Activated CD4-positive, alpha-beta T cell treated with anti-CD3 and anti-CD28 coated beads, Interleukin-2, amount 10 ng/mL, durations not matched to agents 7 days and 5 days (primary cell): Measurements from ENCODE around the gene NPTXR. TPM values are rescaled to one million over a fixed set of nuclear protein-coding genes. Genes with fewer than 3 reads are reported as not detected.
A peak's percentile ranks its signal among the peaks of the same experiment; 100 is the strongest.

Source experiments
- CTCF ChIA-PET: fragments of 350-600 bp; sonication (Branson Sonifier 250); formaldehyde crosslinking; loops from one replicate; lab custom pipeline; 2021; ENCODE audit warnings: antibody characterized with exemption; lab: Charles Lee
- POLR2A ChIA-PET: fragments of 350-600 bp; sonication (Branson Sonifier 250); formaldehyde crosslinking; loops from one replicate; lab custom pipeline; 2021; ENCODE audit warnings: antibody characterized with exemption; lab: Charles Lee
- DNase-seq: peaks from one replicate; pipeline ENCODE4 v3.0.0-alpha.2; 2020
- H3K27ac Mint-ChIP-seq: one replicate; pipeline ENCODE4 v1.8.0; 2021; ENCODE audit warnings: mild to moderate bottlenecking, moderate library complexity, mixed read lengths
- H3K27me3 Mint-ChIP-seq: one replicate; pipeline ENCODE4 v1.8.0; 2021; ENCODE audit warnings: mixed read lengths
- H3K36me3 Mint-ChIP-seq: one replicate; pipeline ENCODE4 v1.8.0; 2021; ENCODE audit warnings: low read depth, mixed read lengths
- H3K4me1 Mint-ChIP-seq: one replicate; pipeline ENCODE4 v1.8.0; 2021; ENCODE audit warnings: mixed read lengths
- H3K4me3 Mint-ChIP-seq: one replicate; pipeline ENCODE4 v1.8.0; 2021; ENCODE audit warnings: mild to moderate bottlenecking, moderate library complexity, mixed read lengths
- H3K9me3 Mint-ChIP-seq: one replicate; pipeline ENCODE4 v1.8.0; 2021; ENCODE audit warnings: mixed read lengths
- total RNA-seq, 2 experiments: library from RNA; stranded (reverse); gene quantifications; one replicate each; pipeline ENCODE4 v1.2.3, GENCODE V29; 2021

Gene NPTXR
- total RNA-seq, 2 experiments from 2014 or later: 1.1 to 1.2 TPM

- H3K4me1 Mint-ChIP-seq: no peaks in the 10 kb centered on the region
- no peaks in the 10 kb centered on the region for H3K9me3 Mint-ChIP-seq
- ChIA-PET POLR2A (no interaction called here), CTCF (interaction anchor here (0.6 kb wide), 1 partner anchor 15 kb away, joined by 3 read pairs; no protein-coding TSS in a partner anchor)
- H3K27me3 Mint-ChIP-seq: no peaks in the 10 kb centered on the region
- no peak overlapping the region for H3K27ac Mint-ChIP-seq
- no peaks in the 10 kb centered on the region for H3K36me3 Mint-ChIP-seq
- DNase-seq: no peak
- H3K4me3 Mint-ChIP-seq: no peak overlapping the region
These were observed 11.5 kb downstream of the NPTXR start for GRCh38 chr22:38832005-38832978.

GRCh38 chr22:38831166-38831945, 12.5 kb downstream of the NPTXR start:
- no peak for DNase-seq
- POLR2A ChIA-PET: no interaction called here
- no peaks in the 10 kb centered on the region for H3K36me3 Mint-ChIP-seq
- CTCF ChIA-PET: interaction anchor here (0.6 kb wide), 1 partner anchor 14 kb away, joined by 3 read pairs; no protein-coding TSS in a partner anchor
- H3K27ac Mint-ChIP-seq: no peak overlapping the region
- no peaks in the 10 kb centered on the region for H3K9me3 Mint-ChIP-seq
- no peaks in the 10 kb centered on the region for H3K27me3 Mint-ChIP-seq
- no peak overlapping the region for H3K4me3 Mint-ChIP-seq
- H3K4me1 Mint-ChIP-seq: no peaks in the 10 kb centered on the region

GRCh38 chr22:38830845-38831108, 13.1 kb downstream of the NPTXR start:
- POLR2A ChIA-PET: no interaction called here
- Mint-ChIP-seq H3K4me1 (no peaks in the 10 kb centered on the region), H3K27me3 (no peaks in the 10 kb centered on the region), H3K9me3 (no peaks in the 10 kb centered on the region), H3K27ac (no peak overlapping the region), H3K36me3 (no peaks in the 10 kb centered on the region), H3K4me3 (no peak overlapping the region)
- no peak for DNase-seq
- CTCF ChIA-PET: no interaction called here

GRCh38 chr22:38830026-38830844, 13.6 kb downstream of the NPTXR start:
- CTCF ChIA-PET: no interaction called here
- Mint-ChIP-seq H3K27ac (no peak overlapping the region), H3K4me3 (no peak overlapping the region)

GRCh38 chr22:38829485-38829884, 14.3 kb downstream of the NPTXR start:
- no peaks in the 10 kb centered on the region for H3K36me3 Mint-ChIP-seq
- H3K4me3 Mint-ChIP-seq: no peak overlapping the region
- POLR2A ChIA-PET: no interaction called here
- DNase-seq: no peak
- no peak overlapping the region for H3K27ac Mint-ChIP-seq
- CTCF ChIA-PET: interaction anchor here (1.0 kb wide), 1 partner anchor 28 kb away, joined by 3 read pairs; no protein-coding TSS in a partner anchor
- H3K9me3 Mint-ChIP-seq: no peaks in the 10 kb centered on the region
- no peaks in the 10 kb centered on the region for H3K4me1 Mint-ChIP-seq
- no peaks in the 10 kb centered on the region for H3K27me3 Mint-ChIP-seq

More at GRCh38 chr22:38830026-38830844, 13.6 kb downstream of the NPTXR start:
- DNase-seq: no peak
- no peaks in the 10 kb centered on the region for H3K9me3 Mint-ChIP-seq
- POLR2A ChIA-PET: no interaction called here
- no peaks in the 10 kb centered on the region for H3K36me3 Mint-ChIP-seq
- H3K27me3 Mint-ChIP-seq: no peaks in the 10 kb centered on the region
- H3K4me1 Mint-ChIP-seq: no peaks in the 10 kb centered on the region

- H3K27me3 Mint-ChIP-seq: no peaks in the 10 kb centered on the region
- no peak overlapping the region for H3K4me3 Mint-ChIP-seq
- CTCF ChIA-PET: interaction anchor here (1.0 to 1.4 kb wide), 3 partner anchors 9 to 43 kb away, joined by 3 to 5 read pairs (median 3); partner anchors contain the start of gene CBX6
- H3K4me1 Mint-ChIP-seq: no peaks in the 10 kb centered on the region
- DNase-seq: no peak
- H3K36me3 Mint-ChIP-seq: no peaks in the 10 kb centered on the region
- no peaks in the 10 kb centered on the region for H3K9me3 Mint-ChIP-seq
- H3K27ac Mint-ChIP-seq: no peak overlapping the region
- POLR2A ChIA-PET: no interaction called here
These were observed 15.1 kb downstream of the NPTXR start for GRCh38 chr22:38828616-38829205.

GRCh38 chr22:38828191-38828590, 15.6 kb downstream of the NPTXR start:
- Mint-ChIP-seq H3K27me3 (no peaks in the 10 kb centered on the region), H3K36me3 (no peaks in the 10 kb centered on the region), H3K27ac (peak overlapping the region; percentile 9), H3K4me3 (no peak overlapping the region), H3K9me3 (no peaks in the 10 kb centered on the region), H3K4me1 (no peaks in the 10 kb centered on the region)
- CTCF ChIA-PET: interaction anchor here (1.0 to 1.4 kb wide), 3 partner anchors 8 to 44 kb away, joined by 3 to 5 read pairs (median 3); partner anchors contain the start of gene CBX6
- DNase-seq: no peak
- POLR2A ChIA-PET: no interaction called here

GRCh38 chr22:38827510-38827909, 16.3 kb downstream of the NPTXR start:
- CTCF ChIA-PET: interaction anchor here (1.2 to 1.4 kb wide), 2 partner anchors 11 to 44 kb away, joined by 3 read pairs; partner anchors contain the start of gene CBX6
- Mint-ChIP-seq H3K36me3 (no peaks in the 10 kb centered on the region), H3K4me3 (no peak overlapping the region), H3K4me1 (no peaks in the 10 kb centered on the region), H3K27me3 (no peaks in the 10 kb centered on the region), H3K27ac (no peak overlapping the region), H3K9me3 (no peaks in the 10 kb centered on the region)
- POLR2A ChIA-PET: no interaction called here
- DNase-seq: no peak

- no peaks in the 10 kb centered on the region for H3K36me3 Mint-ChIP-seq
- DNase-seq: no peak
- CTCF ChIA-PET: interaction anchor here (0.9 to 1.2 kb wide), 2 partner anchors 10 to 16 kb away, joined by 3 read pairs; no protein-coding TSS in a partner anchor
- H3K27me3 Mint-ChIP-seq: no peaks in the 10 kb centered on the region
- H3K27ac Mint-ChIP-seq: no peak overlapping the region
- no peak overlapping the region for H3K4me3 Mint-ChIP-seq
- POLR2A ChIA-PET: interaction anchor here (0.6 kb wide), 1 partner anchor 78 kb away, joined by 5 read pairs; no protein-coding TSS in a partner anchor
- H3K9me3 Mint-ChIP-seq: no peaks in the 10 kb centered on the region
- H3K4me1 Mint-ChIP-seq: no peaks in the 10 kb centered on the region
These were observed 17.0 kb downstream of the NPTXR start for GRCh38 chr22:38826801-38827200.

GRCh38 chr22:38826386-38826785, 17.4 kb downstream of the NPTXR start:
- Mint-ChIP-seq H3K9me3 (no peaks in the 10 kb centered on the region), H3K36me3 (no peaks in the 10 kb centered on the region), H3K27ac (no peak overlapping the region), H3K4me1 (no peaks in the 10 kb centered on the region), H3K27me3 (no peaks in the 10 kb centered on the region), H3K4me3 (no peak overlapping the region)
- ChIA-PET CTCF (interaction anchor here (0.9 to 1.2 kb wide), 2 partner anchors 10 to 17 kb away, joined by 3 read pairs; no protein-coding TSS in a partner anchor), POLR2A (interaction anchor here (0.6 kb wide), 1 partner anchor 78 kb away, joined by 5 read pairs; no protein-coding TSS in a partner anchor)
- DNase-seq: no peak

GRCh38 chr22:38824585-38824984, 19.2 kb downstream of the NPTXR start:
- Mint-ChIP-seq H3K4me3 (no peak overlapping the region), H3K4me1 (no peaks in the 10 kb centered on the region), H3K27ac (no peak overlapping the region), H3K27me3 (no peaks in the 10 kb centered on the region), H3K36me3 (no peaks in the 10 kb centered on the region), H3K9me3 (no peaks in the 10 kb centered on the region)
- ChIA-PET CTCF (interaction anchor here (0.8 to 1.0 kb wide), 2 partner anchors 15 to 86 kb away, joined by 4 to 5 read pairs; no protein-coding TSS in a partner anchor), POLR2A (no interaction called here)
- DNase-seq: peak; percentile 78
